Liver (tissue), 3 donors: ENCODE data around the gene SHOC2.

Experiments
- EGR1 ChIP-seq, 2 donors: IDR thresholded peaks; 2 replicates each; pipeline ENCODE4 v1.6.1; 2016 to 2018; ENCODE audit warnings: antibody characterized with exemption in 2 of 2, low read depth in 2 of 2
- GABPA ChIP-seq, 2 donors: IDR thresholded peaks in 1 of 2; conservative IDR thresholded peaks in 1 of 2; 2 replicates each; pipeline ENCODE4 v1.6.1; 2016; ENCODE audit warnings: antibody characterized with exemption in 2 of 2, mild to moderate bottlenecking in 1 of 2, moderate library complexity in 1 of 2
- HNF4G ChIP-seq: IDR thresholded peaks from 2 replicates; pipeline ENCODE4 v1.6.1; 2016; ENCODE audit warnings: antibody characterized with exemption
- JUND ChIP-seq, 2 donors: IDR thresholded peaks; 2 replicates each; pipeline ENCODE4 v1.6.1; 2016; ENCODE audit warnings: antibody characterized with exemption in 2 of 2
- RAD21 ChIP-seq, 2 donors: IDR thresholded peaks; 2 replicates each; pipeline ENCODE4 v1.6.1; 2016; ENCODE audit warnings: antibody characterized with exemption in 2 of 2, mild to moderate bottlenecking in 2 of 2
- REST ChIP-seq: IDR thresholded peaks from 2 replicates; pipeline ENCODE4 v1.6.1; 2016; ENCODE audit warnings: antibody characterized with exemption, mild to moderate bottlenecking
- SP1 ChIP-seq: IDR thresholded peaks from 2 replicates; pipeline ENCODE4 v1.6.1; 2018; ENCODE audit warnings: antibody characterized with exemption, mild to moderate bottlenecking
- TAF1 ChIP-seq: conservative IDR thresholded peaks from 2 replicates; pipeline ENCODE4 v1.6.1; 2016; ENCODE audit warnings: antibody characterized with exemption, mild to moderate bottlenecking
- YY1 ChIP-seq: IDR thresholded peaks from 2 replicates; pipeline ENCODE4 v1.6.1; 2016; ENCODE audit warnings: antibody characterized with exemption, mild to moderate bottlenecking
- ZBTB33 ChIP-seq: IDR thresholded peaks from 2 replicates; pipeline ENCODE4 v1.6.1; 2016; ENCODE audit warnings: antibody characterized with exemption
- TF ChIP-seq, protein P1 (sequence below): fragments of 150-350 bp; IDR thresholded peaks from 2 replicates; pipeline ENCODE4 v1.5.1; 2017; ENCODE audit warnings: improper control_type of control experiment, low read depth, low read length; ENCODE audit not compliant: missing input control
- TF ChIP-seq, protein P2 (sequence below): IDR thresholded peaks from 2 replicates; pipeline ENCODE4 v1.6.1; 2016; ENCODE audit warnings: antibody characterized with exemption
- TF ChIP-seq, protein P3 (sequence below): IDR thresholded peaks from 2 replicates; pipeline ENCODE4 v1.6.1; 2016; ENCODE audit warnings: antibody characterized with exemption
- donor health status: healthy.
- donor health status: healthy.

DNA sequence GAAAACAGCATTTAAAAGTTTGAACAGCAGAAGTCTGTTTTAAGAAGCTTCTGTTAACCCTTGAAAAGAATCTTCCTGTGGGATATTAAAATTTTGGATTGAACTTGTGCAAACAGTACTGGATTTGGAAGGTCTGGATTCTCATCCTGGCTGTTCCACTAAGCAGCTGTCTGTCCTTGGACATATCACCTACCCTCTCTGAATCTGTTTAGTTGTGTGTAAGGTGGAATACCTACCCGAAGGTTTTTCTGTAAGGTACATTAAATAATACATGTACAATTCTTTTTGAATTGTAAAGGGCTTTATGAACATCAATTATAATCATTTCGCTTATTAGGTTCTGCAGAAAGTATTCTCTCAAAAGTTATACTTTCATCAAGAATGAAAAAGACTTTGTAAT, 45.5 kb upstream of the SHOC2 start:
- TF ChIP-seq, protein P1, sequence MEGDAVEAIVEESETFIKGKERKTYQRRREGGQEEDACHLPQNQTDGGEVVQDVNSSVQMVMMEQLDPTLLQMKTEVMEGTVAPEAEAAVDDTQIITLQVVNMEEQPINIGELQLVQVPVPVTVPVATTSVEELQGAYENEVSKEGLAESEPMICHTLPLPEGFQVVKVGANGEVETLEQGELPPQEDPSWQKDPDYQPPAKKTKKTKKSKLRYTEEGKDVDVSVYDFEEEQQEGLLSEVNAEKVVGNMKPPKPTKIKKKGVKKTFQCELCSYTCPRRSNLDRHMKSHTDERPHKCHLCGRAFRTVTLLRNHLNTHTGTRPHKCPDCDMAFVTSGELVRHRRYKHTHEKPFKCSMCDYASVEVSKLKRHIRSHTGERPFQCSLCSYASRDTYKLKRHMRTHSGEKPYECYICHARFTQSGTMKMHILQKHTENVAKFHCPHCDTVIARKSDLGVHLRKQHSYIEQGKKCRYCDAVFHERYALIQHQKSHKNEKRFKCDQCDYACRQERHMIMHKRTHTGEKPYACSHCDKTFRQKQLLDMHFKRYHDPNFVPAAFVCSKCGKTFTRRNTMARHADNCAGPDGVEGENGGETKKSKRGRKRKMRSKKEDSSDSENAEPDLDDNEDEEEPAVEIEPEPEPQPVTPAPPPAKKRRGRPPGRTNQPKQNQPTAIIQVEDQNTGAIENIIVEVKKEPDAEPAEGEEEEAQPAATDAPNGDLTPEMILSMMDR, result no peak
- no peak for TF ChIP-seq EGR1 (IDR thresholded peaks at IDR 0.05; ENCODE audit: low read depth in 2 of 2)
- no peak for TF ChIP-seq ZBTB33
- TF ChIP-seq TAF1, result no peak
- TF ChIP-seq JUND (IDR thresholded peaks at IDR 0.05), result no peak
- no peak for TF ChIP-seq RAD21 (IDR thresholded peaks at IDR 0.05)
- TF ChIP-seq YY1, result no peak
- TF ChIP-seq SP1, result no peak
- TF ChIP-seq, protein P2, sequence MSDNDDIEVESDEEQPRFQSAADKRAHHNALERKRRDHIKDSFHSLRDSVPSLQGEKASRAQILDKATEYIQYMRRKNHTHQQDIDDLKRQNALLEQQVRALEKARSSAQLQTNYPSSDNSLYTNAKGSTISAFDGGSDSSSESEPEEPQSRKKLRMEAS, result no peak
- no peak for TF ChIP-seq HNF4G
- TF ChIP-seq GABPA (IDR thresholded peaks at IDR 0.05 in 1 of 2, conservative IDR thresholded peaks at IDR 0.05 in 1 of 2), result no peak
- TF ChIP-seq, protein P3, sequence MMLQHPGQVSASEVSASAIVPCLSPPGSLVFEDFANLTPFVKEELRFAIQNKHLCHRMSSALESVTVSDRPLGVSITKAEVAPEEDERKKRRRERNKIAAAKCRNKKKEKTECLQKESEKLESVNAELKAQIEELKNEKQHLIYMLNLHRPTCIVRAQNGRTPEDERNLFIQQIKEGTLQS, result no peak
- TF ChIP-seq REST, result no peak
